Right forelimb (tissue), 1 donor: Measurements from ENCODE around the gene EPN3.

Source experiments
- DNase-seq: peaks from one replicate; pipeline ENCODE4 v3.0.0-alpha.2; 2018

Gene EPN3

DNA sequence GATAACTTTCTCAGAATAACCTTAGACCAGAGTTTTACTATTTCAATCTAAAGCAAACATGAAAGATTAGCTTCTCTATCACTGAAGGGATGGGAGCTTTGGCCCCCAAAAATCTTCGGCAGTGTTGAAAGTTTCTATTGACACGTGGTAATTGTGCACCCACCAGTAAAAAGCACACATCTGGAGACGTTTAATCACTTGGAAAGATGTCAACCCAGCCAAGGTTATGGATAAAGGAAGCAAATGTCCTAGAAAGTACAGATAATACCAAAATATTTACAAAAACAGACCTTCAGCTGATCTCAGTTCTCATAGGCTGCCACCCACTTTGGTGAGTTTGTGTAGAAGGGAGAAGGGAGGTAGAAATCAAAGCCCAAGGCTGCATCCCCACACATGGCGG, 19.0 kb upstream of the EPN3 start:
- no peak for DNase-seq

DNA sequence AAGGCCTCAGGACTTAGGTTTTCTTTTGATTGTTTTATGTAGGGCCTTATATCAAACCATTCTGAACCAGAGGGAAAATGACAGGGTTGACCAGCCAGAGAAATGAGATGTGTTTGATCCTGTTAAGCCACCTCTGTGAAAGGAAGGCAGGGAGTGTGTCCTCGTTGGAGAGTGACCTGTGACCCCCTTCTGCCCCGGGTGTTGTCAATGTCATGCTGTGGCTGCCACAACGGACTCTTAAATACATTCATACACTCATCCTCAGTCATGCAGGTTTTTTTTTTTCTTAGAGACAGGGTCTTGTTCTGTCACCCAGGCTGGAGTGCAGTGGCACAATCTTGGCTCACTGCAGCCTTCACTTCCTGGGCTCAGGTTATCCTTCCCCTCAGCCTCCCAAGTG, 18.1 kb upstream of the EPN3 start:
- no peak for DNase-seq

DNA sequence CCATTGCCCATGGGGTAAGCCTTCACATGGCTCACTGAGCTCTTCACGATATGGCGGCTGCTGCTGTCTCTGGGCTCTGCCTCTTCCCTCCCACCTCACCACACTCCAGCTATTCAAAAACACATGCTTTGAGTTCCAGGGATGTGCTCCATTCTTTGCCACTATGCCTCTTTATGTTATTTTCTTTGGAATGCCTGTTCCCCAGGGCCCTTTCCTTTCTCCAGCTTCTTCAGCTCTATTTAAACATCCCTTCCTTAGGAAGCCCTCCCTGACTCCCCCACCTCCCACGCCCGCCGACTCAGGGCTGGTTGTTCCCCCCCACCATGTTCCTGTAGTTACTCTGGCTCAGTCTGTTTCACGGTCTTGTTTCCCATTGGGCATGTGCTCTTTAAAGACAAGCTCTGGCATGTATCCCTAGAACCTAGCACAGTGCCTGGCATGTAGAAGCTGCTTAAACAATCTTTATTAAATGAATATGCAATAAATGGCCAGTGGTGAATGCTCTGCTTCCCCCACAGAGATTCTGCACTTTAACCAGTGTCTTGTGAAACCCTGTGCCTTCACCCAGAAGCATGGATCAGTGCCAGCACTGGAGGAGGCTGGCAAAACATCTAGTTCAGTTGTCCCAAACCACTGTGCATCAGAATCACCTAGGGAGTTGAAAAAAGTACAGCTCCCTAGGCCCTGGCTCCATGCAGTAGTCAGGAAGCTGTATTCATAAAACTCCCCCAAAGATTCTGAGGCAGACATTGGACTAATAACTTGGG, 17.4 kb upstream of the EPN3 start:
- no peak for DNase-seq

DNA sequence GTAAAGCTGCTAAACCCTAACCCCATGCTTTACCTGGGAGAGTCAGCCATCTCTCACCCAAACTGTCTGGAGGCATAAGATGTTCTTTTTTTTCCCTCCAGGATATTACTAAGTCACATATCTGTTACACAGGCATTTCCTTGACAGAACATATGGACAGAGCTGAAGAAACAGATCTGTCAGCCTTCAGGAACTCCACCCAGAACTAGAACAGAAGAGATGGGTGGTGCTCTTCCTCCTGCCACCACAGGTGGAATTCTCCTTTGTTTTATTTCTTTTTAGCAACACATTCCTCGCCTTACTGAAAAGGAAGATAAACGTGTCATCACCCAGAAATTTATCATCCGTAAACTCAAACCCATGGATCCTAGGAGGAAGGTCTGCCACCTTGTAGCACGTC, 15.5 kb upstream of the EPN3 start:
- no peak for DNase-seq

DNA sequence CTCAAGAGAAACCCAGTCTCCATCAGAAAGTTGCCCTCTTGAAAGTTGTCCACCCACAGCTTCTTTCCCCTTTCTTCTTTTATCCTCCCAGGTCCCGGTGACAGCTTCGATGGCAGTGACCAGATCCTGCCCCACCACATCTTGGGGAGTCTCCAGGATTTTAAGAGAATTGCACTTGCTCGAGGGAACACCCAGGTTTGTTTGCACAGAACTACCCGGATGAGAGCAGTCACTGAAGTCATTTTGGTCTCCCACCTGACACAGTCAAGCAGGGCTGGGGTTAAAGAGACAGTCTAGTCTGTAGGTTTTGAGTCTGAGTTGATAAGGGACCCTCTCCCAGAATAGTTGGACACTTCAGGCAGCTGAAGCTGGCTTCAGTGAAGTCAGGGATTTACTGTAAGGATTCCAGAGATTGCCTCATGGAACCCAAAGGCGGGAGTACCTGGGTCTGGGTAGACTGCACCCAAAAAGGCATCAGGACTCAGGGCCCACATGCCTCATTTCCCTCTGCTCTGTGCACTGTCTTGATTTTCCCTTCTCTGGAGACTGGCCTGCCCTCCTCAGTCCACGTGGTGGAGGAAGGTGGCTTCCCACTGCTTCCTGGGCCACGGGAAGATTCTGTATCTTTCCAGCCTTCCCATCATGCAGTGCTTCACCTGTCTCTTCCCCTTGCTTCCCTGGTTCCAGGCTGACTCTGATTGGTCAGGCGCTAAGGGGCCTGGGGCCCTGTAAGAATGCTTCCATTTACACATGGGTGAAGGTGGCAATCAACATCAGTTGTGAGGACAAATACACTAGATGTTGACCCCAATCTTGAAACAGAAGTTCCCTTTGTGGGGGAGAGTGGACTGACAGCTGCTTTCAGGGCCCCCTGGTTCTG, 14.8 kb upstream of the EPN3 start:
- DNase-seq = no peak

DNA sequence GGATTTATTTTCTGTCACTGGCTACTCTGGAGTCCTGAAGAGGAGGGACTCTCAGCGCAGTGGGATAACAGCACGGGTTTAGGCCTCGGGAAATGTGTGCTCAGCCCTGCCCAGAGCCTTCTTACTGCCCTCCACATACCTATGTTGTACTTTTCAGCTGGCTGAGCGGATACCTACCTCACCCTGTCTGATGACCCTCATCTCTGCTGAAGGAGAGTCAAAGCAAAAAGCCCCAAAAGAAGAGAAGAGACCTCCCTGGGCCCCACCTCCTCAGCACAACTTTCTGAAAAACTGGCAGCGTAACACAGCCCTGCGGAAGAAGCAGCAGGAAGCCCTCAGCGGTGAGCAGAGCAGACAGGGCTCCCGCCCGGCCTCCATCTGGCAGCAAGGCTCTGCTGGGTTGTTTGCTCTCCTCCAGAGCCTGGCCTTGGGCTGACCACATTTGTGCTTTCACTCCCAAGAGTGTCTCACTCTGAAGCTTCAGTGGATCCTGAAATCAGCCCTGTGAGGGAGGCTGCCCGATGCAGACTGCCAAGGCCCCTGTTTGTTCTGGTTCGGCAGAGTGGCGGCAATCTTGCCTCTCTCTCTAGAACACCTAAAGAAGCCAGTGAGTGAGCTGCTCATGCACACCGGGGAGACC, 14.0 kb upstream of the EPN3 start:
- no peak for DNase-seq

DNA sequence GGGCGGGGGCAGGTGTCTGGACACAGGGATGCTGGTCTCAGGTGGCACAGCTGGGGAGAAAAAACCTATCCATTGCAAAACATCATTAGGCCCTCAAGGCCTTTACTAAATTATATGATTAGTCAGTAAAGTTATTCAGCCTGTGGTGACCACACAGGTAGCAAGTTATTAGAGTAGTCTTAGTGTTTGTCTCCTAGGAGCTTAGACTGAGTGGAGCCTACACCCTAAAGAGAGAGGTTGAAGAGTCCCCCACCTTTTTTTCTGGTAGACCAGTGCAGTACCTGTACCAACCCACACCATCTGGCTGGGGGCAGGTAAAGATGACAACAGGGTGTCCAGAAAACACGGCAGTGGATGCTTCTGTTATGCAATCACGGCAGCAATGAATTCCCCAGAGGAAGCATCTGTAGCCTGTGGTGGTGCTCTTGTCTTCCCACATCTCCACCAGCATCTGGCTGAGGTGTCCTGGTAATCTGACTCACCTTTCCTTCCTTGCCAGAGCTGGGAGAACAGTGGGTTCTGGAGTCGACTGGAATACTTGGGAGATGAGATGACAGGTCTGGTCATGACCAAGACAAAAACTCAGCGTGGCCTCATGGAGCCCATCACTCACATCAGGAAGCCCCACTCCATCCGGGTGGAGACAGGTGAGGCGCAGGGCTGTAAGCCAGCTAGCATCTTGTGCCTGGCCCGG, 13.2 kb upstream of the EPN3 start:
- DNase-seq = no peak

DNA sequence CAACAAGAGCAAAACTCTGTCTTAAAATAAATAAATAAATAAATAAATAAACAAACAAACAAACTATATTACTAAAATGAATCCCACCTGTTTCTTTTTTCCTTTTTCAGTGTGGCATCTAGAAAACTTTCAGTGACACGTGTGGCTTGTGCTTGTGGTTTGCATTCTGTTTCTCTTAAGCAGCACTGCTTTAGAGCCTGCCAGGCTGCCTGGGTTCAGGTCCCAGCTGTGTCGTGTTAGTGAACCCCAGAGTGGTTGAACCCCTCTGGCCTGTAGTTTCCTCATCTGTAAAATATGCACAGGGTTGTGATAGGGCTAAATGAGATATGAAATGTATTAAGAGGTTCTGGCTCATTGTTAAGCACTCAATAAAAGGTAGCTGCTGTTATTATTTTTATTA, 12.1 kb upstream of the EPN3 start:
- DNase-seq = no peak

DNA sequence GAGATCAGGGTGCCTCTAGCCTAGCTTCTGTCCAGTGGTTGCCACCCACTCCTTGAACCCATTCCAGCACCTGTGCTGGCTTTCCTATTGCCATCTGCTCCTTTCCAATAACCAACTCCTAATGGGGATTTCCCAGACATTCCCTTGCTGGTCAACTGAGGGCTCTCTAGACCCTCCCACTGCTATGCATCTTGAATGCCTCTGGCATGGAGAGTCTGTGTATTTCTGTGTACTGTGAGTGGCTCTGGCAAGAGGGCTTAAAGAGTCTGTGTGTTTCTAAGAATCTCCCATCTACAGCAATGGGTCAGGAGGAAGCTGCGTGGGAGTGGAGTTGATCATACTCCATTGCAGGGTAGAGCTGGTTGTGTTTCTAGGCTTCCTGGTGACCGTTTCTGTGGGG, 11.0 kb upstream of the EPN3 start:
- no peak for DNase-seq

DNA sequence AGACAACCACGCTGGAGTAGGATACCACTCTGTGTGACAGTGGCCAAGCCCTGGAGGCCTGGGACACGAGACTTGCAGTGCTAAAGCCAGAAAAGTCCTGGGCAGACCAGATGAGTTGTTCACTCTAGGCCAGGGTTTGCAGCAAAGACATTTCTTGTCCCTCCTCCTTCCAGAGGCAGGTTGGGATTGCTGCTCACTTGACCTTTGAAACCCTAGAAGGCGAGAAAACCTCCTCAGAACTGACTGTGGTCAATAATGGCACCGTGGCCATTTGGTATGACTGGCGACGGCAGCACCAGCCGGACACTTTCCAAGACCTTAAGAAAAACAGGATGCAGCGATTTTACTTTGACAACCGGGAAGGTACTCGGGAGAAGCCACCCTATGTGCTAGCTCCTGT, 9.8 kb upstream of the EPN3 start:
- DNase-seq = no peak

DNA sequence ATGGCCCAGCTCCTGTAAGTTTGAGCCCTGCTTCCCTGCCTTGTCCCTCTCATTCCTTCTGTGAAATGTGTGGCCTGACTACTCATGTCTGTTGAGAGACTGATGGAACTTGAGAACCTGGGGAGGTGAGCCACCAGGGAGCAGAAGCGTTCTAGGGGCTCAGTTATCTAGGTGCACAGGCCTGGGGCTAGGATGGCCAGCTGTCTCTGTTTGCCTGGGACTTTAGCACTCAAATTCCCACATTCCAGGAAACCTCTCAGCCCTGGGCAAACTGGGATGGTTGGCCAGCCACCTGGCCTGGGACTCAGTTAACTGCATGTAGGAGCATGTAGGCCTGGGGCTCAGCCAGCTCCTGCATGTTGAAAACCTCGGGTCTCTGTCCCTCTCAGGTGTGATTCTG, 9.3 kb upstream of the EPN3 start:
- no peak for DNase-seq

DNA sequence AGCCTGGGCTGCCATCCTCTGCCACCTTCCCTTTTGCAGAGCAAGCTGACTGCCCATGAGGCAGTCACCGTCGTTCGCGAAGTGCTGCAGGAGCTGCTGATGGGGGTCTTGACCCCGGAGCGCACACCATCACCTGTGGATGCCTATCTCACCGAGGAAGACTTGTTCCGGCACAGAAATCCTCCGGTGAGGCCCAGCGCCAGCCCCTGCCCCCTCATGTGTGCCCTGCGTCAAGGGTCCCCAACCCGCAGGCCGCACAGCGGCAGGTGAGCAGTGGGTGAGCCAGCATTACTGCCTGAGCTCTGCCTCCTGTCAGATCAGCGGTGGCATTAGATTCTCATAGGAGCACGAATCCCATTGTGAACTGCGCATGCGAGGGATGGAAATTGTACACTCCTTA, 7.7 kb upstream of the EPN3 start:
- no peak for DNase-seq

DNA sequence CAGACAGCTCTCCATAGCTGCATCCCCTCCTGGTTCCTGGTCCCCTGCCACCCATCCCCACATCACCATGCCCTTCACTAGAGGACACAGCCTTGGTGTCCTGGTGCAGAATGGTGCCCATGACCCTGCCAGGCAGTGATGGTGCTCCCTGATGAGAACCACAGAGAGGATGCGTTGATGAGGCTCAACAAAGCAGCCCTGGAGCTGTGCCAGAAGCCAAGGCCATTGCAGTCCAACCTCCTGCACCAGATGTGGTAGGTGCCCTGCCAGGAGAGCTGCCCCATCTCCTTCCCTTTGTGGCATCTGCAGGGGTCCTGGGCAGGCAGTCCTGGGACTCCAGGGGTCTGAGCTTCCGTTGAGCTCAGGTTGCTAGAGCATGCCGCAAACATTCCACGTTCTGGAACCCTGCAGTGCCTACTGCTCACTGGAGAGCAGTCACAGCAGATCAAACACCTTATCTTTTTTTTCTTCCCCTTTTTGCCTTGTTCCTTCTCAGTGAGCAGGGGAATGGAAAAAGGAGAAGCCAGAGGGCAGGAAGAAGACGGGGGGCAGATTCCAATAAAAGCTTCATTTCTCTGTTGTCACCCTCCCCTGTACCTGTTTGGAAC, 5.3 kb upstream of the EPN3 start:
- DNase-seq = no peak

DNA sequence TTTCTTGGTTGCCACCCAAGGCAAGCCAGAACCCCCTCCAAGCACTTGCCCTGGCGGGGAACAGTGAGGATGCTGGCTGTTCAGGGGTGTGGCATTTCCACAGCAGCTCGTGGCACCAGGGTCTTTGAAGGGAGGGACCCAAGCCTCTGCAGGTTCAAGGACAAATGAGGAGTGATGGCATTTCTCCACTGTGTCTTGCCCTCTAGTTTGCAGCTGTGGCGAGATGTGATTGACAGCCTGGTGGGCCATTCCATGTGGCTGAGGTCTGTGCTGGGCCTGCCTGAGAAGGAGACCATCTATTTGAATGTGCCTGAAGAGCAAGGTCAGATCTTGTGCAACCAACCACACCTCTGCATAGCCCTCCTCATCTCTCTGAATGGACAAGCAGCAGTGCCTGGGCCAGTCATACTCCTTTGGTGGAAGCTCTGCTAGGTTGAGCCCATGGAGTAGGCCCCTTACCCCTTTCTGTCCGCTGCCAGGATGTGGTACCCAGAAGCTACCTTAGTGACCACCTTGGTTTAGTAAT, 4.5 kb upstream of the EPN3 start:
- DNase-seq = no peak

DNA sequence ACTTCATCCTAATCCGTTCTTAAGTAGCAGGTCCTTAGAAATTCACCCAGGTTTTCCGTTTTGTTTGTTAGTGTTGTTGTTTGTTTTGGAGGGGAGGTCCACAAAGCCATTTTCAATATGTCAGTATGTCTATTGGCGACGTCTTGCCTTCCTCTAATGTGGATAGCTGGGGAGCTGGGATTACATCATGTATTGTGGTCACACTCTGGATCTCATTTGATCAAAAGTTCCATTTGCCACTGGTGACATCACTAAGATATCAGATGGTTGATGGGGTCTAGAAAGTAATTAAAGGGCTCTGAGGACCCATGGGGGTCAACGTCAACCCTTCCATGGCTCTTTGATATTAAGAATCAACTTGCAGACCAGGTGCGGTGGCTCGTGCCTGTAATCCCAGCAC, 2.7 kb upstream of the EPN3 start:
- no peak for DNase-seq

DNA sequence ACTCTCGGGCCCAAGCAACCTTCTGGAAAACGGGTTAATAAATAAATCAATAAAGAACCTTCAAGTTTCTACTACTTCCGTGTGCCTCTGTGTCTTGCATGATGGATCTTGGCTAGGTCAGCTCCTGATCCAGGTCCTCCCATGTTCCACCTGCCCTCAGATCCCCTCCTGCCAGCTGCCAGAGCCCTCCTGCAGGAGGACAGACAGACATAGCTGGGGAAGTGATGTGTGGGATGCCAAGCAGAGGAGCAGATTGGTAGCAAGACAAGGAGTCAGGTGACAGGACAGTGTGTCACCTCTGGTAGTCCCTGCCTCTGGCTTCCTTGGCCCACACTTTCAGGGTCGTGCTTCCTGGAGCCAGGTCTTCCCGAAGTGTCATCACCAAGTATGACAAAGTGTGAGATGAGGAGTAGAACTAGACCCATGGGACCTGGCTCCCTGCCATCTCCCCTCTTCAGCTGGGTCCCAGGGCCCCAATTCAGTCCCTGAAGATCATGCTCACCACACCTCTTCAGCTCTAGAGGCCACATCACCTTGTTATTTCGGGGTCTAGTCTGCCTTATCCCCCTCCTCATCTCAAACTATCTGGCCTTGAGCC, 1.0 kb upstream of the EPN3 start:
- DNase-seq = no peak

DNA sequence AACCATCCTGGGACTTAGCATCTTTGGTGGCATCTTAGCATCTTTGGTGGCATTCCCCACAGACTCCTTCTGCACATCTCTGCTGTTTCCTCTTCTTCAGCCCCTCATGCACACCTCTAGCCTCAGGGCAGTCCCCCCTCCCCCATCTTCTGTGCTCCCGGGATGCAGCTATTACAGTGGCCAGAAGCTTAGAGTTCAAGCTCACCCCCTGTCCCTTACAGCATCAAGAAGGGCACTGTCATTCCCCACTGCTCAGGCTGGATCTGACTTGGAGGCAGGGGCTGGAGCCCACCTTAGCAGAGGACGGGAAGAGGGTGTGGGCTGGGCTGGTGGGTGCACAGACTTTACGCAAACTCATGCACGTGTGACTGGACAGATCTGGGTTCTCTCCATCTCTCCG, 650 bp downstream of the EPN3 start:
- DNase-seq = no peak

DNA sequence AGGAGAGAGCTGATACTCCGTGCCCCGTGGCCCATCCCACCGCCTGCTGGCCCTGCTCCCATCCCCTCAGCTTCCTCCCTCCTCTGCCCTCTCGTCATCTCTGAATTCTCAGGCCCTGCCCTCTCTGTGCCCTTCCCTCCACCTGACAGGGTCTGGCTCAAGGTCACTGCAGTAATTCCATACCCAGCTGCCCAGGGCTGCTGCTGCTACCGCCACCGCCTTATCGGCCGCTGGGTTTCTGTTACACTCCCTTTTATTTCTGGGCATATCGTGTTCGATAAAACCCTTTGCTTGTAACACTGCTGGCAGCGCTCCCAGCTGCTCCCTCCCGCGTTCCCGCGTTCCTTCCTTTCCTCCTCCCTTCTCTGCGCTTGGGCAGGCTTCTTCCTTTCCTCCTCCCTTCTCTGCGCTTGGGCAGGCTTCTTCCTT, 1.2 kb downstream of the EPN3 start:
- DNase-seq = peak; percentile 61

DNA sequence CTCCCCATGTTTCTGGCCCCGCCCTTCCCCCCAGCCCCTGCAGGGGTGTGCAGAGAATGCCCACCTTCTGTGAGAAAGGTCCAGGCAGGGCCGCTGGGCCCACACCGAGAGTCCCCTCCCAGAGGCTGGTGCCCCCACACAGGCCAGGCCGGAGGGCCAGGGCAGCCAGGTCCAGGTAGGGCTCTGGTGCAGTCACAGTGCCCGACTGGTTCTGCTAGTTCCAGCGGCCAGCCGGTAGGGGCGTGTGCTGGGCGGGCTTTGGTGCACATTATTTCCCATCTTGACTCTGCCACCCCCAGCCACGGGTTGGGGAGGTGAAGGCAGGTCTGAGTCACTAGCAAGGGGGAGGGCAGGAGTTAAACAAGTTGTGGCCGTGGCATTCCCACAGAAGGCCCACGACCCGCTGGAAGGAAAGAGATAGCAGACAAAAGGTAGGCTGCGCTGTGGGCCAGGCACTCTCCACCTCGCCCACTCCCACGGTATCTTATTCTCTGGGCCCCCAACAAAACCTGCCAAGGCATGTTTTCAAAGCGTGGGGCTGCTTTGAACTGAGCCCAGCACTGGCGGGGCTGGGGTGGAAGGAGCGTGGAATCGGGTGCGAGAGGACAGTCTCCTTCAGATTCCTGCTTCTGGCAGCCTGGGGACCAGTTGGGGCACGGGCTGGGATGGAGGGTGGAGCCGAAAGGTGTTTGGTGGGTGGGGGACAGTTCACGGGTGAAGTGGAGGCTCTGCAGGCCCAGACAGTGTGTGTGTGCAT, 1.9 kb downstream of the EPN3 start:
- no peak for DNase-seq

DNA sequence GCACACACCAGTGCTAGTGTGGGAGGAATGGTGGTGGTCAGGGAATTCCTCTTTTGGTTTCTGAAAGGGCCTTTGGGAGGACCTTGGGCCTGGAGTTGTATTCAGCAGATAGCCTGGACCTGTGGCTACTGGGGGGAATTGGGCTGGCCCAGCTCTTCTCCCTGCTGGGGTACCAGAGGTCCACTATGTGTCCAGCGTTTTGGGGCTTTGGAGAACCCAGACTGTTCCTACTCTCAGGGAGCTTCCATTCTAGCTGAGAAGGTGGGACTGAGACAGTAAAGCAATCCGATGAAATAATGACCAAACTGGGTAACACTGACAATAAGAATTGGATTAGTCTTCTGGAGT, 2.4 kb downstream of the EPN3 start:
- DNase-seq = no peak

DNA sequence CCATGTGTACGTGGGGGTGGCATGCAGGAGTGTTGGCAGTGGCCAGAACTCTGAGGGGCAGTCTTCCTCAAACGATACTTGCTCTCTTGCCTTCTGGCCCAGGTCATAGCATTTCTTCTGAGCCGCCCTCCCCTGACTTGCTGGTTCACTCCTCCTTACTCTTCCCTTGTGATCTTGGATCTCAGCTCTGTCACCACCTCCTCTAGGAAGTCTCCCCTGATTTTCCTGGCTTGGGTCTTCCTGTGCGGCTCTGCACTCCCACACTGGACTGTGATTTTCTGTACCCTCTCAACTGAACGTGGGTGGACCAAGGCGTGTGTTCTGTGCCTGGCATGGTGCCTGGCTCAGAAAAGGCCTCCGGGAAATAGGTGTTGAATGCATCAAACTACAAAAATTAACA, 2.9 kb downstream of the EPN3 start:
- no peak for DNase-seq
